Measurements from ENCODE around the gene EXOC6.

Gene EXOC6

GRCh38 chr10:92848441-92849233 is at the start of gene EXOC6:
TSS of gene EXOC6 (plus strand) at chr10:92848520. CDS start at chr10:92848534, 14 bp downstream.
- DNase-seq (ENCODE audit: low read depth) = peak; percentile 73

- DNase-seq (ENCODE audit: low read depth) = no peak
These were observed 48.8 kb upstream of the EXOC6 start for GRCh38 chr10:92799568-92799967.

GRCh38 chr10:92800134-92800733 is 48.1 kb upstream of the EXOC6 start:
- DNase-seq (ENCODE audit: low read depth) = no peak

- DNase-seq (ENCODE audit: low read depth) = no peak
These were observed 46.1 kb upstream of the EXOC6 start for GRCh38 chr10:92801978-92802872.

GRCh38 chr10:92809840-92810239 is 38.5 kb upstream of the EXOC6 start:
- no peak for DNase-seq (ENCODE audit: low read depth)

- no peak for DNase-seq (ENCODE audit: low read depth)
These were observed 37.3 kb upstream of the EXOC6 start for GRCh38 chr10:92810934-92811532.

- DNase-seq (ENCODE audit: low read depth) = no peak
These were observed 36.3 kb upstream of the EXOC6 start for GRCh38 chr10:92811986-92812385.

GRCh38 chr10:92813979-92814378 is 34.3 kb upstream of the EXOC6 start:
- DNase-seq (ENCODE audit: low read depth) = no peak

- DNase-seq (ENCODE audit: low read depth) = no peak
These were observed 33.5 kb upstream of the EXOC6 start for GRCh38 chr10:92814790-92815189.

GRCh38 chr10:92816091-92816531 is 32.2 kb upstream of the EXOC6 start:
- DNase-seq (ENCODE audit: low read depth) = no peak

- no peak for DNase-seq (ENCODE audit: low read depth)
These were observed 26.2 kb upstream of the EXOC6 start for GRCh38 chr10:92822060-92822634.

- DNase-seq (ENCODE audit: low read depth) = no peak
These were observed 25.4 kb upstream of the EXOC6 start for GRCh38 chr10:92822964-92823363.

- DNase-seq (ENCODE audit: low read depth) = no peak
These were observed 22.3 kb upstream of the EXOC6 start for GRCh38 chr10:92826061-92826460.

- no peak for DNase-seq (ENCODE audit: low read depth)
These were observed 21.8 kb upstream of the EXOC6 start for GRCh38 chr10:92826504-92826903.

GRCh38 chr10:92829042-92829785 is 19.1 kb upstream of the EXOC6 start:
- DNase-seq (ENCODE audit: low read depth) = no peak

GRCh38 chr10:92829786-92830377 is 18.4 kb upstream of the EXOC6 start:
- DNase-seq (ENCODE audit: low read depth) = no peak

- no peak for DNase-seq (ENCODE audit: low read depth)
These were observed 17.6 kb upstream of the EXOC6 start for GRCh38 chr10:92830478-92831389.

GRCh38 chr10:92832121-92832520 is 16.2 kb upstream of the EXOC6 start:
- DNase-seq (ENCODE audit: low read depth) = no peak

GRCh38 chr10:92832998-92833650 is 15.2 kb upstream of the EXOC6 start:
- DNase-seq (ENCODE audit: low read depth) = no peak

All from T-helper 22 cell (primary cell).